ENCODE measurements around the gene GPR4. TPM values are rescaled to one million over a fixed set of nuclear protein-coding genes. Genes with fewer than 3 reads are reported as not detected.

The GPR4 gene
- total RNA-seq, 1 experiment from 2014 or later: 3.1 TPM

DNA sequence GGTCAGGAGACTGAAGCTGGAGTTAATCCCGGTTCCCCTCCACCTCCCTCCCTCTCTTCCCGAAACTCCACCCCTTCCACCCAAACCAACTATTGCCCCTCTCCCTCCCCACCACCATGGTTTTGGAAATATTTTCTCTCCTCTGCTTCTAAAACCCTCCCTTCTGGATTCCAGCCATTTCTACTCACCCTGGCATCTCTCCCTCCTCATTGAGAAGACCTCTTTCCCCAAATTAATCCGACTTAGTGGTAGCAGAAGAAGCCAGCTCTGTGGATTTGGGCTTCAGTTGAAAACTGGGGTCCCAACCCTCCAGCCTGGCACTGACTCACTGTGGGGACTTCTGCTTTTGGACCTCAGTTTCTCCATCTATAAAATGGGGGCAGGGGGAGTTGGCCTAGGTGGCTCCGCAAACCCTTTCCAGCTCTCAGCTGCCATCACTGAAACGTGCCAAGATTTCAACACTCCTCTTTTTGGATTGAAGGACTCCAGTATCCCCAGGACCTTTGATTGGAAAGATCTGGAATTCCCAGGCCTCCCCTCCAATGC, 1.6 kb downstream of the GPR4 start:
- H3K79me2 ChIP-seq (ENCODE audit: low read length): no peaks in the 10 kb centered on the region
- no peaks in the 10 kb centered on the region for H3K36me3 ChIP-seq (ENCODE audit: low read depth, low read length)
- DNase-seq (no peak), ATAC-seq (no peak)
- H3K9me2 ChIP-seq (replicated peaks; ENCODE audit: low read length): no peaks in the 10 kb centered on the region
- H3K9me3 ChIP-seq (ENCODE audit: low read length): no peaks in the 10 kb centered on the region
- H3K4me1 ChIP-seq (ENCODE audit: insufficient read depth, low read length): peaks cover 15% of the 10 kb centered on the region
- ChIA-PET CTCF (no interaction called here), POLR2A (ENCODE audit: unreplicated experiment) (no interaction called here)
- no peaks in the 10 kb centered on the region for H3K27me3 ChIP-seq (ENCODE audit: low read length)
- BruUV-seq (replicated peaks): no TSS peak
- no peak overlapping the region for H3K27ac ChIP-seq (ENCODE audit: low read length)
- H3K4me2 ChIP-seq (ENCODE audit: low read length): peak overlapping the region; percentile 73
- intact Hi-C loops (cut with micrococcal nuclease): no loop called here
- peak overlapping the region; percentile 65; the same call in 1 of the 2 replicates for H3K4me3 ChIP-seq (ENCODE audit: low read length)
- H3F3A ChIP-seq (ENCODE audit: low read length, unreplicated experiment): no peaks in the 10 kb centered on the region
- no peak overlapping the region for H2AFZ ChIP-seq (ENCODE audit: low read length)
- H4K20me1 ChIP-seq (ENCODE audit: low read length): no peaks in the 10 kb centered on the region
- TF ChIP-seq CTCF (conservative IDR thresholded peaks at IDR 0.05; ENCODE audit: low read depth, low read length) (no peak), EZH2 (IDR thresholded peaks at IDR 0.05; ENCODE audit: low read length, unreplicated experiment) (no peak), EZH2phosphoT487 (IDR thresholded peaks at IDR 0.05; ENCODE audit: borderline replicate concordance, low read length) (no peak)
- no peak overlapping the region for H3K9ac ChIP-seq (ENCODE audit: low read length)

DNA sequence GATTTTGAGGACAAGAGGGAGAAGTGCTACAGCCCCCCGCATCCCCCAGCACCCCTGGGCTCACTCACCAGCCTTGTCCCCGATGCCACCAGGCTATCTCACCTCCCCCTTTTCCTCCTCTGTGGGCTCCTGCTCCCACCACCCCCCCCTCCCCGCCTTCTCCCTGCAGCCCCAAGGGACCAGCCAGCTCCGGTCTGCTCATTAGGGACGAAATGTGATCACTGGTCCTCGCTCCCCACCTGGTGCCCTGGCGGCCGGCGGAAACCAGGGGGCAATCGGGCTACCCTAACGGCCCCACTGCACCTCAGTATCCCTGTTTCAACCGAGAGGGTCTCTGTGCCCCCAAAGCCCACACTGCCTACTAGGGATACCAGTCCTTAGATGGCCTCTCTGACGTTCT, 2.7 kb downstream of the GPR4 start:
- ATAC-seq: 0 out of 2 replicates have a peak, but pooled peaks have one; percentile 10
- H4K20me1 ChIP-seq (ENCODE audit: low read length): no peaks in the 10 kb centered on the region
- intact Hi-C loops (cut with micrococcal nuclease): no loop called here
- POLR2A ChIA-PET (ENCODE audit: unreplicated experiment): no interaction called here
- H3F3A ChIP-seq (ENCODE audit: low read length, unreplicated experiment): no peaks in the 10 kb centered on the region
- H3K4me1 ChIP-seq (ENCODE audit: insufficient read depth, low read length): peaks cover 15% of the 10 kb centered on the region
- no peak overlapping the region for H3K4me3 ChIP-seq (ENCODE audit: low read length)
- TF ChIP-seq CTCF (conservative IDR thresholded peaks at IDR 0.05; ENCODE audit: low read depth, low read length) (no peak), EZH2phosphoT487 (IDR thresholded peaks at IDR 0.05; ENCODE audit: borderline replicate concordance, low read length) (no peak)
- no peak overlapping the region for H3K27ac ChIP-seq (ENCODE audit: low read length)
- no peak overlapping the region for H2AFZ ChIP-seq (ENCODE audit: low read length)
- BruUV-seq (replicated peaks): no TSS peak
- no peaks in the 10 kb centered on the region for H3K9me3 ChIP-seq (ENCODE audit: low read length)
- DNase-seq: no peak
- no peak overlapping the region for H3K9ac ChIP-seq (ENCODE audit: low read length)
- H3K79me2 ChIP-seq (ENCODE audit: low read length): no peaks in the 10 kb centered on the region
- no peaks in the 10 kb centered on the region for H3K27me3 ChIP-seq (ENCODE audit: low read length)
- H3K36me3 ChIP-seq (ENCODE audit: low read depth, low read length): no peaks in the 10 kb centered on the region
- CTCF ChIA-PET: interaction anchor here (0.5 kb wide), 1 partner anchor 171 kb away, joined by 5 read pairs; no protein-coding TSS in a partner anchor
- H3K9me2 ChIP-seq (replicated peaks; ENCODE audit: low read length): no peaks in the 10 kb centered on the region
- peak overlapping the region; percentile 73 for H3K4me2 ChIP-seq (ENCODE audit: low read length)

DNA sequence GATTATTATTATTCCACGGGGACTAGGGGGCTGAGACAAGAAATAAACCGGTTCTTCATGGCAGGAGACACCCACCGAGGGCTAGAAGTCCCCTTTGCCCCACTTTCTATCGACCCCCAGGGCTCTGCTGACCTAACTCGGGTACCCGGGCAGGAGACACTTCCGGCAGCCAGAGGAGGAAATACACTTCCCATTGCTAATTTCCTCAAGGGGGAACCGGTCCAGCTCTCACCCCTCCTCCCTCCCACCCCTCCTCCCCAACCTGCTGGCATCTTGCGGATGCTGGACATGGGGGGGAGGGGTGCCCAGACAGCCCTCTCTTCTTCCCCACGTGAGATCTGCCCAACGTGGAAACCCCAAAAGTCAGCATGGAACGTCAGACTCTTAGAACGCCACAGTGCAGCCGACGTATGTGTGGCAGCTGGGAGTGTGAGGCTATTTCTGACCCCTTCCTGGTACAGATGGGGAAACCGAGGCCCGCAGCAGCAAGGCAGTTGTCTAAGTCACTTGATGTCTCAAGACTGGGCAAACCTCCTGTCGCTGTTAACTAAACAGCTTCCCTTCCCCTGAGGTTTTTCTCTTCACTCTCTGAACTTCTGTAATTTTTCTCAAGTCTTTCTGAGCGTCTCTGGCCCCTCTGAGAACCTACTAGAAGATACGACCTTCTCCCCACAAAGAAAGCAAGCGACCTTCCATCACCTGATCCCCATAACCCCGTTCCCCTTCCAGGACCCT, 3.6 kb downstream of the GPR4 start:
- H4K20me1 ChIP-seq (ENCODE audit: low read length): no peaks in the 10 kb centered on the region
- H2AFZ ChIP-seq (ENCODE audit: low read length): peak overlapping the region; percentile 67
- ChIA-PET CTCF (no interaction called here), POLR2A (ENCODE audit: unreplicated experiment) (no interaction called here)
- H3K27ac ChIP-seq (ENCODE audit: low read length): no peak overlapping the region
- no peaks in the 10 kb centered on the region for H3K79me2 ChIP-seq (ENCODE audit: low read length)
- intact Hi-C loops (cut with micrococcal nuclease): no loop called here
- H3K4me2 ChIP-seq (ENCODE audit: low read length): peak overlapping the region; percentile 73
- peak overlapping the region; percentile 37 for H3K4me3 ChIP-seq (ENCODE audit: low read length)
- H3K9me2 ChIP-seq (replicated peaks; ENCODE audit: low read length): no peaks in the 10 kb centered on the region
- no peaks in the 10 kb centered on the region for H3K9me3 ChIP-seq (ENCODE audit: low read length)
- no TSS peak for BruUV-seq (replicated peaks)
- ATAC-seq (no peak; the same call in 1 of the 2 replicates), DNase-seq (peak; percentile 13)
- H3K36me3 ChIP-seq (ENCODE audit: low read depth, low read length): no peaks in the 10 kb centered on the region
- TF ChIP-seq EZH2phosphoT487 (IDR thresholded peaks at IDR 0.05; ENCODE audit: borderline replicate concordance, low read length) (no peak), CTCF (conservative IDR thresholded peaks at IDR 0.05; ENCODE audit: low read depth, low read length) (no peak), EZH2 (IDR thresholded peaks at IDR 0.05; ENCODE audit: low read length, unreplicated experiment) (no peak)
- H3K9ac ChIP-seq (ENCODE audit: low read length): no peak overlapping the region
- no peaks in the 10 kb centered on the region for H3K27me3 ChIP-seq (ENCODE audit: low read length)
- no peaks in the 10 kb centered on the region for H3F3A ChIP-seq (ENCODE audit: low read length, unreplicated experiment)
- H3K4me1 ChIP-seq (ENCODE audit: insufficient read depth, low read length): peaks cover 15% of the 10 kb centered on the region
